NCI-H2107 treated with DMSO at 0.1 percent for 48 hours (cell line): Measurements from ENCODE around the gene TBL1X.
A peak's percentile ranks its signal among the peaks of the same experiment; 100 is the strongest.
"Not testable (repeated sequence)": the region's sequence is repeated elsewhere in the genome, so short reads cannot be mapped to it uniquely, and the experiment has no call there.

Experiments
- DNase-seq: peaks from one replicate; lab custom pipeline; 2025; ENCODE audit not compliant: unreplicated experiment; lab: John Stamatoyannopoulos, UW

TBL1X gene

DNA sequence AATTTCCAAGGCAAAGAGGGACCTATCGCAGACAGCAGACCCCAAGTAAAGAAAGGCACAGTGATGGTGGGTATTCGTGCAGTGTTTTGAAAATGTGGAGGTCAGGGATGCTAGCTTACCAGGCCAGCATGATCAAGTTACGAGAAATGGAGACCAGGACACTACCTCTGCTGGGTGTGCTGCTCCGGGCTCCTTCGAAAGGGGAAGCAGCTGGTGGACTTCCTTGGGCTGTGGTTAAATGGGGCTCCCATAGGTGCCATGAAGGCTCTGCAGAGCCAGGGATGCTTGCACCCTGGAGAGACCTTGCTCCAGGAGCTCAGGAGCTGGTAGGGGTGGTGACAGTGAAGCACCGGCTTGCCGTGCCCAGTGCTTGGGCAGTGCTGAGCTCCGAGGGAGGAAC is 68.8 kb downstream of the TBL1X start:
- peak; percentile 8 for DNase-seq

DNA sequence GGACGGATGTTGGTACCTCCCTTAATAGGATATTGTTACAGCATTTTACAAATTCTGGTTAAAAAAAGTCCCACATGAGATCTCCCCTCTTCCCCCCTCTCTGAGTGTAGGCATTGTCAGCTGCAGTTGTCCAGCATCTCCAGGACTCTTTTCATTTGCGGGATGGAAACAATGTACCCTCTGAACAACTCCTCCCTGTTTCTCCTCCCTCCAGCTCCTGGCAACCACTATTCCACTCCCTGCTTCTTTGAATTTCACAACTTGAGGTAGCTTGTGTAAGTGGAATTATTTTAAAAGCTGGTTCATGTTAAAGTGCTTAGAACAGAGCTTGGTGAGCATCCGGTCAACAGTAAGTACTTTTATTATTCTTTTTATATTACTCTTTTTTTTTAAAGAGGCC is 69.8 kb downstream of the TBL1X start:
- peak; percentile 43 for DNase-seq

DNA sequence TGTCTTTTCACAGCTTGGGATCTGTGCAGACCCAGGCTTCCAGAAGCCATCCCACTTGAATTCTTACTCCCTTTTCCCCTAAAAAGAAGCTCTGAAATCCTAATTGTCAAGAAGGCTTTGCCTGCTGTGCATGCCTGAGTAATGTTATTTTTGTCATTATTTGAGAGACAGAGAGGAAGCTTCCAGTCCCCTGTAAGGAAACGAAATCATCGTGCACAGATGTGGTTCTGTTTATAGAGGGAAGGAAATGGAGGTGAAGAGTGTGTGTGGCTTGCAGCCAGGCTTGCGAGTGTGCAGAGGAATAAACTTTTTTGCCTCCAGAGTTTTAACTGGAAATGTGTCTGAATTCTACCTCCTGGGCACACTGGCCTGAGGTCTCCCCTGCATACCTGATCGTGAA is 70.2 kb downstream of the TBL1X start:
- no peak for DNase-seq

DNA sequence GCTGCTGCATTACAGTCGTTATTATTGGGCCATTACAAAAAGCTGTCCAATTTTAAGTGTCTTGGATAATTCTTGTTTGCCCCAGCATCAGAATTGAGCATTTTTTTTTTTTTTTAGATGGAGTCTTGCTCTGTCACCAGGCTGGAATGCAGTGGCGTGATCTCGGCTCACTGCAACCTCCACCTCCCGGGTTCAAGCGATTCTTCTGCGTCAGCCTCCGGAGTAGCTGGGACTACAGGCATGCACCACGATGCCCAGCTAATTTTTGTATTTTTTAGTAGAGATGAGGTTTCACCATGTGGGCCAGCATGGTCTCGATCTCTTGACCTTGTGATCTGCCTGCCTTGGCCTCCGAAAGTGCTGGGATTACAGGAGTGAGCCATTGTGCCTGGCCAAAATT is 71.3 kb downstream of the TBL1X start:
- DNase-seq: not testable (repeated sequence)

DNA sequence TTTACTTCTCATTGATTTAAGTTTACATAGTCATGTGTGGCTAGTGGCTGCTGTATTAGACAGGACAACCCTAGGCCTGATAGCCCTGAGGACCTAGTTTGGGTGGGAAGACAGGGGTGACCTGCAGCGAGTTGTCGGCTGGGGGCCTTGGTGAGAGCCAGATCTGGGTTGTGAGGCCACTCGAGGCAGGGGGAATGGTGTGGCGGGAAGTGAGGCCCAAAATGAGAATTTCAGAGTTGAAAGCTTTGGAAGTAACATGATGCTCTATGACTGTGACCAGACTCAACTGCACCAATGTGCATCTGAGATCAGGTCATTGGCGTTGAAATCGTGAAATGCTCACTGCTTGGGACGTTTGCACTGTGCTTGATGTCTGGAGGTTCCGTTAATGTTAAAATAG is 72.9 kb downstream of the TBL1X start:
- no peak for DNase-seq

DNA sequence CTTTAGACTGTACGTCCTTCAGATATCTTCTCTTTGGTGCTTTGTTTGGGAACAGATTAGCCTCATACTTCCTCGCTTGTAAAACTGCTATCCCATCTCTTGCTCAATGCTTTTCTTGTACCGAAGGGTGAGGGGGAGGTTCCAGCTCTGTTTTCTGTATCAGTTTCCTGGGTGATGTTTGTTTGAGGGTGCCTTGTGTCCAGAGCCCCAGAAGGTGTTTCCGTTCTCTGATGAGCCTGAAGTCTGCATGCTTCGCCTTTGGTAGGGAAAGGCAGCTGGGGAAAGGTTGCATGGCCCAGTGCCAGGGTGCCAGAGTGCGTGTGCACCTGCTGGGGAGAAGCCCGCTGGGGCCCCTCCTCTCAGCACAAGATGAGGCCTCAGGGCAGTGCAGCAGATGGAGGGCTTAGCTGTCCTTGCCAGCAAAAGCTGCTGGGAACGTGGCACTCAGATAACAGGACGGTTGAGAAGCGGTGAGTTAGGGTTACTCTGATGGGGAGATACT is 73.7 kb downstream of the TBL1X start:
- DNase-seq: peak; percentile 92

DNA sequence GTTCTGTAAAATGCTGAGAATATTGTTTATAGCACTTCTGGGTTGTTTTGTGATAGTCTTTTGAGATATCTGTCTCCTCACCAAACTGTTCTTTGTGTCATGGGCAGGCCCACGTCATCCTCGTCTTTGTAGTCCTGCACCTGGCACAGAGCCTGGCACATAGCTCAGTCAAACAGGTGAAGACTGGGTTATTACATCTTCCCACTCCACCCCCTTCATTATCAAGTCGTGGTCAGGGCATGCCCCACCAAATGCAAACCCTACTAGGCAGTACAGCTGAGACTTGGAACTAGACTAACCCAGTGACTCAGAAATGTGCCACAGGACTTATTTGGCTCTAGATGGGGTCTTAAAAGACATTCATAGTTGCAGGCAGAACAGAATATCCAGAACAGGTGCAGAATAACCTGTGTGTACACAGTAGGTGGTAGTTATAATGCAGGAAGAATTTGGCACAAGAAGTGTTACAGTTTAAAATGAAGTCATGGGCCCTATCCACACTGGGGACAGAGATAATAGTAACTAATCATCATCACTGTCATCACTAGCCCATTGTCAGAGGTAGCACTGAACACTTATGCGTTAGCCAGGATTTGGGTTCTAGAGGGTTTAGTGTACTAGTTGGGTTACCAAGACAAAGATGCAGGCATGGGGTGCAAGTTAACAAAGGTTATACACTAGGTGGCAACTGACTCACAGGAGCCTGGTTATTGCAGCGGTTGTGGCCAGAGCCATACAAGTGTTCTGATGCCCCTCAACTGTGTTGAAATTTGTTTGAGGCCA is 74.9 kb downstream of the TBL1X start:
- DNase-seq: peak; percentile 29

DNA sequence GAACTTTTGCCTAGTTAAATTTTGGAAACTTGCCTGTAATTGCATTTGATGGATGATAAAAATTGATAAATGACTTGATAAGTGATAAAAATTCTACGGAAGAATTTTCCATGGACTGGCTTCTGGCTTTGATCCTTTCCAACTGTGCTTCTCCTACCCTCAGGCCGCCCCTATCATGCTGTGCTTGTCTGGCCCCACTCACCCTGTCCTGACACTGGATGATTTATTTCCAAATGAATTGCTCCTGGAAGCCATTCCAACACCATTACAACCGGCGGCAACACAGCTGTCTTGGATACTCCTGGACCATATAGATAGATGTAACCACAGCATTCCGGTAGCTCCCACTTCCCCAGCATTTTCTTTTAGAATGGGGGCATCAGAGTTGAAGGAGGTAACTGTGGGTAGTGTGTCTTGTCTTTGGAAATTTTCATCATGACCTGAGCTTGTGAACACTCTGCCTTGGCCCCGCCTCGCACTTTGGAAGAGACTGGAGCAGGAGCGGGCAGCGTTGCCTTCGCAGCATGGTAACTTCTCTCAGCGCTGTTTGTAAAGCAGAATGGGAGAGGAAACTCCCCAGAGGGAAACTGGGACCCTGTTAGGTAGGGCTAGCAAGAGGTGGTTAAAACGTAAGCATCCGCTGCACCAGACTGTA is 77.4 kb downstream of the TBL1X start:
- peak; percentile 85 for DNase-seq

DNA sequence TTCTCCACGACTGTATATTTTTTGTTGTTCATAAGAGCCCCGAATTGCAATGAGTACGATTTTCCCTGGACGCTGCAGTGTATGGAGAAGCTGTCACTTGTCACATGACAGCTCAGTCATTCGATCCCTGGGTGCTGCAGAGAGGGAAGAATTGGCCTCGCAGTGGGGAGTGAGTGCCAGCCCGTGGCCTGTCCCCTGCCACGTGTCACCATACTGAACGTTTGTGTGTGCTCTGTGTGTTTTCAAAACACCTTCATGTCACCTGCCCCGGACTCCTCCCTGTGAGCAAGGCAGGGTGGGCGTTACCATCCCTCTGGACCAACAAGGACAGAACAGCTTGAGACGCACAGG is 77.9 kb downstream of the TBL1X start:
- peak; percentile 88 for DNase-seq

DNA sequence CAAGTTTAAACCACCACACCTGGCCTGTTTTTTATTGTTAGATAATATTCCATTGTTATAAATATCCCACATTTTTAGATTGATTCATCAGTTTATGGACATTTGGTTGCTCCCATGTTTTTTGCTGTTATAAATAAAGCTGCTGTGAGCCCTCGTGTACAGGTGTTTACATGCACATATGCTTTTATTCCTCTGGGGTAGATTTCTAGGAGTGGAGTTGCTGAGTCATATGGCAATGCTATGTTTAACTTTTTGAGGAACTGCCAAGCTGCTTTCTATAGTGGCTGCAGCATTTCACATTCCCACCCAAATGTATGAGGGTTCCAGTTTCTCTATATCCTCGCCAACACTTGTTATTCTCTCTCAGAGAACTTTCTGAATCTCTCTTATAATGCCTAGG is 90.5 kb downstream of the TBL1X start:
- DNase-seq: no peak

DNA sequence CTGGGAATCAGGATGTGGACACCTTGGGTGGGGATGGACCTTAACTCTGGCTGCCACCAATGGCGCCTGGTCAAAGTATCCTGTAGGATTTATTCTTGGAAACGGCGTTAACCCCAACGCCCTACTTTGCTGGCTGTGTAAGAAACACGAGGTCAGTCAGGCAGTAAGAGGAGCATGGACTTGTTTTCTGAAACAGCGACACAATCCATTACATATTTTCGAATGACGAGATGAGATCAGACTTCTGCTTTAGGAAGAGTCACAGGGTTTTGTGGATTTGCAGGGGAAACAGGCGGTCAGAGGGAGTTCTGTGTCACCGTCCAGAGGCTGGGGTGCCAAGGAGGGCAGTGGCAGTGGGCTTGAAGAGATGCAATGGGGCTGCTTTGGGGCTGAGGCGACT is 92.2 kb downstream of the TBL1X start:
- DNase-seq: no peak

DNA sequence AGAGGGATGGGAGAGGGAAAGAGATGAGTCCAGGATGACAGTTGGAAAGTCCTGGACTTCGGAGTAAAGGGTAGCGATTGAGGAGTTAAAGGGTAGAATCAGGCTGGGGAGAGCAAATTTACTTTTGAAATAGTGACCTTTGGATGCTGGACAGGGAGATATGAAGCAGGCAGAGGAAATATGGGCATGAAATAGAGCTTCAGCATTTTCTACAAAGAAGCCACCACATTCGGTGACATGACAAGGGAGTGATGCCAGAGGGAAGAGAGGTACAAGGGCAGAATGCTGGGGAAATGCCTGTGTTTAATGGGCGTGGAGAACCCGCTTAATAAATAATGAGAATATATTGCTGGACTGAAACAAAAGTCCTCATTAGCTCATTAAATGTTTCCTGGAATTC is 92.7 kb downstream of the TBL1X start:
- no peak for DNase-seq

DNA sequence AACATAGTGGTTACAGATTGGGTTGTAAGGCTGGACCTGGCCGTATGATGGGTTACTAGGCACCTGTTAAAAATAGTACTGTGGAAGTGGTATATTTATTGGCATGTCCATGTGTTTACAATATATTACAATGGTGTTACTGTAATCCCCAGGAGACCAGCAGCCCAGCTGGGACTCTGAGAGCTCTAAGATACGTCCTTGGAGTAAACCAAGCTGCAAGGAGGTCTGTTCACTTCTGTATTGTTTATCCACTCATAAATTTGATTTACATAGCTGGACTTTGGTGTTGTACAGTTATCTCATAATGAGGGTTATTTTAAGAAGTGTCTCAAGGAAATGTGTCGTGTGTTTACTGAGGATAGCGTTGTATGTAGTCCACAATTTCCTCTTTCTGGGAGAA is 93.8 kb downstream of the TBL1X start:
- no peak for DNase-seq

DNA sequence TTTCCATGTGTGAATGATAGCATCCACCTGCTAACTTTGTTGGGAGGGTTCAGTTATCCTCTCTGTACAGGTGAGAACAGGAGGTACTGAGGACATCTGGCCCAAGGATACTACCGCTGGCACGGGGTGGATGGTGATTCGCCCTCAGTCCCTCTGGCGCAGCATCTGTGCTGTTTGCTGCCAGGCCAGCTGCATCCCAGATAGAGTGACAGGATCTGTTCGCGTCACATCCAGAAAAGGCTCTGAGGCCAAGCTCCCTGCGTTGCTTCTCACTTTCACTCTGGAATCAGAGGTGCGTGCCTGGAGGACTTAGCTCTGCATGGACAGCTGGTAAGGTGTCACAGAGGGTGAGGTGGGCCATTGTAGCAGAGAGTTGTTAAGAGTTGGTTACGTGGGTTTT is 95.4 kb downstream of the TBL1X start:
- no peak for DNase-seq

DNA sequence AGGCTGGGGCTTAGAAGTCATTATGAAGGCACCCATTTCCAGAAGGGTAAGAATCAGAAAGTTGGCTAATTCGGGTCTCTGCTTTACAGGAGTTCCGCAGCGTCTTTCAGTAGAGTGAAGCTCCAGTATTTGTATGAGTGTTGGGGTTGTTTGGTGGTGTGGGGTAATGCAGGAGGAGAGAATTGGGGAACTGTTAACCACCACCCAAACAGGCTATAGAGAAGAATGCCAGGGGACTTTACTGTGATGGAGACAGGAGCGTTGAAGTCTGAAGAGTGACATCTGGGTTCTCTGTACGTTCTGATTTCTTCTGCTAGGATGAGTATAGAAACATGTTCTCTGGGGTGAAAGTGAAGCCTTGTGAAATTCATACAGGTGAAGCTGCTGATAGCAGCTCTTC is 96.3 kb downstream of the TBL1X start:
- DNase-seq: no peak

DNA sequence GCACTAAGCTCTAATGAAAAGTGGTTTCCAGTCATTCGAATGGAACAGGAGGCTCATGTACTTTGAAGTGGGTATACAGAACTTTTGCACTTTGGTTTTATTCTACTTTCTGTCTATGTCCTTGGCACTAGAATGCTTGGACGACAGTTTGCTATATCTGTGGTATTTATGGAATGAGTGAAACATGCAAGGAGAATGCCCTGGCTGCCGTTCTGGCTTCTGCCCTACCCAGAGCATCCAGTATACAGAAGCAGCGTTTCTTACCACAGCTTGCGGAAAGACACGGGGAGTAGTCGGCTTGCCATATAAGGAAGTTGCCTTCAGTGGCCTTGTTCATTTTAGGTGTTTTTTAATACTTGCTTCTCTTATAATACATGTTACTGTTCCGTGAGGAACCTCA is 98.0 kb downstream of the TBL1X start:
- DNase-seq: no peak

DNA sequence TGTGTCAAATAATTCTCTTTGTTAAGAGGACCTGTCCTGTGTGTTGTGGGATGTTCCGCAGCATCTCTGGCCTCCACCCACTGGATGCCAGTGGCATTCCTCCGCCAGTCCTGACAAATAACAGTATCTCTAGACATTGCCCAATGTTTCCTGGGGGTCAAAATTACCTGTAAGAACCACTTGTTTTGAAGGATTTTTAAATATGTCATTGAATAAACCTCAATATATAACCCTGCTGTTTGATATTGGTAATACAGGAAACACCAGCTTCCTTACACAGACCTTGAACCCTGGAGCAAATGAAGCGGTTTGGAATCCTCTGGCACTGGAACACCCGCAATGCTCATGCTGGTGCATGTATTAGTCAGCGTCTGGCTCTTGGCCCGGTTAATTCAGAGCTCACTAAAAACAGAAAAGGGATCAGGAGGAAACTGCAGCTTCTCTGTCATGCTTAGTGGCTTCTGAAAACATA is 101.3 kb downstream of the TBL1X start:
- DNase-seq: no peak

DNA sequence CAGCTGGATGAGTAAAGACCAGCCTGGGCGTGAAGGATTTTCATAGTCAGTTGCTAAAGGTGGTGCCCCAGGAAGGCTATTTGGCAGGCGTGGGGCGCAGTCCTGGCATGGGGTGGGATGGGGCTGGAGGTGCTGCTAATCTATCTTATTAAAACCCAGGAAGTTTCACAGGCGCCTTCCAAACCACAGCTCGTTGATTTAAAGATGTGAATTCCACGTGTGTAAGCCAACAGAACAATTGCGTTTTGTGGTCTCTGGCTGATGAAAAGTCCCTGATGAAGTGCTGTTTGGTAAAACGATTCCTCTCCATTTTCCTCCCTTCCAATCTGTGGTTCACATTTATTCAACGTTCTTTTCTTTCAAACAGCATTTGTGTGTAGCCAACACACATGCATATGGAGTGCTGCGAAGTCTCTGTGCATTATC is 105.0 kb downstream of the TBL1X start:
- peak; percentile 38 for DNase-seq

DNA sequence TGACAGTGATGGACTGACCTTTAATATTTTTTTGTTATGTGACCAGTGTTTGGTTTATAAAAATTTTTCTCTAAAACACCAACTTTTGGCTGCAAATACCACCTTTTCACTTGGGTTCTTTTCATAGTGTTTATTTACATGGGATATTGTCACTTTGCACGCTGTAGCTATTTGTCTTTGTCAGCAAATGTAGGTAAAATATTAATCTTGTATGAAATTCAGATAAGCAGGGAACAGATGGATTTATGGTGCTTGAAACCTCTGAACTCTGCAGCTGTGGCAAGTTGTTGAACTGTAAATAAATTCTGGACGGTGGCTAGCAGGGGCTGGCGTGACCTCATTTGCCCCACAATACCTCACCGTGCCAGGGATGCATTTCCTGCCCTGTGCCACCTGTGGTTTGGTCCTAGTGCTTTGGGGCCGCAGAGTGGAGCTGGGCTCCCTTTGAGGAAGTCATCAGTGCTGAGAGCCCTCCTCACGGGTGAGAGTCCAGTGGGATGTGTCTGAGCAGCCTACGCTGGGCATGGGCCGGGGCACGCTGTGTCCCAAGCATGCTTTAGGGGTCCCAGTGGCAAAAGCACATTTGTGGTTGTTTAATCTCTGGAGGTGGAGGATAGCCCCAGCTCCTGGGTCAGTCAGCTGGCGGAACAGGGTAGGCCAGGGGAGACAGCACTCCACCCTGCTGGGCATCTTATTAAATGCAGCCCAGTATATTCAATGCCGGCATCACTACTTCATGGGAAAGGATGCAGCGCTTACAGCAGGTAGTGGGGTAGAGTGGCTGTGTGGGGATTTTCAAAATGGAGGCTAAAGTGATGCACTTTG is 108.6 kb downstream of the TBL1X start:
- DNase-seq: no peak

DNA sequence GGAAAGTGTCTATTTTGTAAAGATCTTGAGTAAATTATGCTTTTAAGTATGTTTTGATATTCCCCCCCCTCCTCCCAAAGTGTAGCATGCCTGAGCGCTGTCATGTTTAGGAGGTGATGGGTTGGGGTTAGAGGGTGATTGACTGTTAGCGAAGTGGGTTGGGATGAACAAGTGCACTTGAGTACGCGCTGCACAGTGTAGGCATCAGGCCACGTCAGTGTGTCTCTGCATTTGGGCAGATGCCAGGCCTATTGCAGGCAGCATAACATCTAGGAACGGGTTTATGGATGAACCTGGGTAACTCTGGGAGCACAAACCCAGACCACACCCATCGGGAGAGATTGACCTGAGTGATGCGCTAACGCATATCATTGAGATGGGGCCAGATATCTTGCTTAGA is 111.2 kb downstream of the TBL1X start:
- DNase-seq: no peak

DNA sequence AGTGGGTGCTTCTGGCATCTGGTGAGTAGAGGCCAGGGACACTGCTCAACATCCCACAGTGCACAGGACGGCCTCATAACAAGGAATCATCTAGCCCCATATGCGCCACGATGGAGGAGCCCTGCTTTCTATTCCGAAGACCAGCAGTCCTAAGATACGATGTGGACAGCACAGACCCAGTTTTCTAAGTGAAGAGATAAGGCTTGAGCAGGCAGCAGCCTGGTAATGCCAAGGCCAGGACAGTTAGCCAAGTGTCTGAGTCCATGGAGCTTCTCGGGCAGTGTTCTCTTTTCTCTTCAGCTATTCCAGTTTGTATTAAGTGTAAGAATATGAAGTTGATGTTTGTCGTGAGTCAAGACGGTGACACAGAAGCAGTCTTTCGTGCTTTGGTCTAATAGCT is 112.7 kb downstream of the TBL1X start:
- DNase-seq: no peak
